Breast epithelium (tissue), 4 donors: Measurements from ENCODE around the gene DRD3. TPM values are rescaled to one million over a fixed set of nuclear protein-coding genes. Genes with fewer than 3 reads are reported as not detected.

Experiments
- DNase-seq, 2 donors: peaks; one replicate each; pipeline ENCODE4 v3.0.0-alpha.2; 2019; ENCODE audit warnings: low spot score in 2 of 2
- H3K27ac ChIP-seq, 2 donors: fragments of 200-600 bp; sonication (generic) in 1 of 2; one replicate each; pipeline ENCODE4 v1.5.1; 2016 to 2019; ENCODE audit warnings: mild to moderate bottlenecking in 1 of 2
- H3K27me3 ChIP-seq, 2 donors: fragments of 200-600 bp; sonication (generic) in 1 of 2; one replicate each; pipeline versions ENCODE4 v1.5.1 to v1.6.0; 2017 to 2019; ENCODE audit warnings: control low read depth in 1 of 2, mild to moderate bottlenecking in 1 of 2
- H3K36me3 ChIP-seq: fragments of 200-600 bp; one replicate; pipeline ENCODE4 v1.5.1; 2019
- H3K4me1 ChIP-seq, 2 donors: fragments of 200-600 bp; sonication (generic); one replicate each; pipeline ENCODE4 v1.5.1; 2016 to 2019; ENCODE audit warnings: control low read depth in 1 of 2
- H3K4me3 ChIP-seq, 3 donors: fragments of 200-600 bp; sonication (generic); 1 replicate in 2 of 3; 2 replicates in 1 of 3; pipeline ENCODE4 v1.5.1; 2016 to 2019; ENCODE audit warnings: mild to moderate bottlenecking in 3 of 3, moderate library complexity in 2 of 3
- H3K9me3 ChIP-seq, 2 donors: fragments of 200-600 bp; sonication (generic) in 1 of 2; one replicate each; pipeline ENCODE4 v1.5.1; 2016 to 2019; ENCODE audit warnings: control low read depth in 1 of 2
- POLR2A ChIP-seq: fragments of 450-650 bp; IDR thresholded peaks from one replicate; pipeline ENCODE4 v1.6.1; 2016; ENCODE audit warnings: antibody characterized with exemption, mild to moderate bottlenecking, moderate library complexity
- POLR2AphosphoS5 ChIP-seq, 3 donors: sonication (generic); formaldehyde crosslinking; IDR thresholded peaks; one replicate each; pipeline ENCODE4 v1.6.1; 2017; ENCODE audit warnings: antibody characterized with exemption in 3 of 3
- intact Hi-C: fragments of 100-400 bp; cut with DNase I; formaldehyde crosslinking; loops from one replicate; pipeline ENCODE4 v1.15.1; 2023; ENCODE audit warnings: low total_unique reads
- total RNA-seq, 3 donors: library from RNA; depleted of rRNA; stranded (reverse); fragments of >200 nt; gene quantifications; one replicate each; pipeline ENCODE4 v1.1.0, GENCODE V29; 2016
- TF ChIP-seq, protein P1 (sequence below), 3 donors: fragments of 450-650 bp; IDR thresholded peaks; one replicate each; pipeline ENCODE4 v1.5.1; 2016 to 2017; ENCODE audit warnings: antibody characterized with exemption in 3 of 3, mild to moderate bottlenecking in 3 of 3, moderate library complexity in 3 of 3

The DRD3 gene
- total RNA-seq, 3 donors from 2014 or later: not detected

DNA sequence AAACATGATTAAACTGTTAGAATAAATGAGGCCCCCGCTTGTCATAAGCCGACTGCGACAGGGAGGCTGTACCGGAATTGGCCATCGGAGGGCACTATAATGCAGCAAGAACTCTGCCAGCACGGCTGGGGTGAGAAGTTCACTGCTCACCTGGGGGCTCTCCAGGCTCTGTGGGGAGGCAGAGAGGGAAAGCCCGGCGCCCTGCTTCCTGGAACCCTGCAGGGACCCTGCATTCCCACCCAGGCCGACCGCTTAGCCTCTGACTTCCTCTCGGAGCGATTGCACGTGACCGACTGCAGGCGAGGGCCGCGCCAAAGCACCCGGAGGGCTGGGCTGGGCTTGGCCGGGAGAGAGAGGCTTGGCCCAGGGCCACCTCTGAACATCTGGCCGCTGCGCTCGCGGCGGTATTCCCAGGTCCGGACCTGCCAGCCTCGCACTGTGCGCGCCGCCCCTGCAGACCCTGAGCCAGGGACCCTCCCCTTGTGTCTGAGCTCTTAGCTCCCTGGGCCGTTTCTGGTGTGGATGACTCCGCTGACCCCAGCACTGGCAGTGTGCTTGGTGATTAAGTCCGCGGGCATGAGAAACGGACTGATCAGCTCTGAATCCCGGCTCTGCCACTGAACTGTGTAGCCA lies 26.2 kb downstream of the DRD3 start:
- peak overlapping the region; percentile 41 to 66 (median 55) for H3K4me3 ChIP-seq
- H3K9me3 ChIP-seq: no peaks in the 10 kb centered on the region
- intact Hi-C loops: no loop called here
- no peaks in the 10 kb centered on the region for H3K4me1 ChIP-seq
- H3K27me3 ChIP-seq: no peaks in the 10 kb centered on the region
- no peaks in the 10 kb centered on the region for H3K36me3 ChIP-seq
- DNase-seq: peak; percentile 53 to 75
- peak overlapping the region; percentile 18 to 45 for H3K27ac ChIP-seq
- TF ChIP-seq POLR2AphosphoS5 (IDR thresholded peaks at IDR 0.05) (peak; percentile 21 to 70 (median 42)), POLR2A (no peak)
- TF ChIP-seq, protein P1, sequence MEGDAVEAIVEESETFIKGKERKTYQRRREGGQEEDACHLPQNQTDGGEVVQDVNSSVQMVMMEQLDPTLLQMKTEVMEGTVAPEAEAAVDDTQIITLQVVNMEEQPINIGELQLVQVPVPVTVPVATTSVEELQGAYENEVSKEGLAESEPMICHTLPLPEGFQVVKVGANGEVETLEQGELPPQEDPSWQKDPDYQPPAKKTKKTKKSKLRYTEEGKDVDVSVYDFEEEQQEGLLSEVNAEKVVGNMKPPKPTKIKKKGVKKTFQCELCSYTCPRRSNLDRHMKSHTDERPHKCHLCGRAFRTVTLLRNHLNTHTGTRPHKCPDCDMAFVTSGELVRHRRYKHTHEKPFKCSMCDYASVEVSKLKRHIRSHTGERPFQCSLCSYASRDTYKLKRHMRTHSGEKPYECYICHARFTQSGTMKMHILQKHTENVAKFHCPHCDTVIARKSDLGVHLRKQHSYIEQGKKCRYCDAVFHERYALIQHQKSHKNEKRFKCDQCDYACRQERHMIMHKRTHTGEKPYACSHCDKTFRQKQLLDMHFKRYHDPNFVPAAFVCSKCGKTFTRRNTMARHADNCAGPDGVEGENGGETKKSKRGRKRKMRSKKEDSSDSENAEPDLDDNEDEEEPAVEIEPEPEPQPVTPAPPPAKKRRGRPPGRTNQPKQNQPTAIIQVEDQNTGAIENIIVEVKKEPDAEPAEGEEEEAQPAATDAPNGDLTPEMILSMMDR (IDR thresholded peaks at IDR 0.05): peak; percentile 69 to 93 (median 86)

DNA sequence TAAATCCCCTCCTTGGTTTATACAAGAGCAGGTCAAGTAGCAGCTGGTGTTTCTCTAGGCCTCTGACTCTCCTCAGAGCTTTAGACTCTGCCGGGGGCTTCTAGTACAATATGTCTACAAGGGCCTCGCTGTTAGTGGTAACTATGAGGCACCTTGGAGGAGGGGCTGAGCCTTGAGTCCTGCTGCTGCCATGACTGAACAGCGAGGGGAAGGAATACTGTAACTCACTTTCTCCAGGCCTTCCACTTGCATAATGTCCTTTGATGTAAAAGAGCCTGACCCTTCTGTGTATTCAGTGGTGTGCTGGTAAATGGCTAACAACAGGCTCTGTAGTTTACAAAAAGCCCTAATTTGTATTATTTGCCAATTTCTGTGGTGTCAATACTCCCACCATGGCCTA lies 27.8 kb downstream of the DRD3 start:
- no peak overlapping the region for H3K27ac ChIP-seq
- no peak for TF ChIP-seq POLR2A
- TF ChIP-seq, protein P1 (IDR thresholded peaks at IDR 0.05): no peak
- TF ChIP-seq POLR2AphosphoS5 (IDR thresholded peaks at IDR 0.05): no peak
- H3K9me3 ChIP-seq: no peaks in the 10 kb centered on the region
- H3K4me3 ChIP-seq: no peak overlapping the region
- intact Hi-C loops: no loop called here
- no peaks in the 10 kb centered on the region for H3K36me3 ChIP-seq
- no peaks in the 10 kb centered on the region for H3K27me3 ChIP-seq
- no peaks in the 10 kb centered on the region for H3K4me1 ChIP-seq
- DNase-seq: no peak

- no peaks in the 10 kb centered on the region for H3K27me3 ChIP-seq
- no peaks in the 10 kb centered on the region for H3K9me3 ChIP-seq
- no peak for DNase-seq
- TF ChIP-seq POLR2A (no peak), POLR2AphosphoS5 (IDR thresholded peaks at IDR 0.05) (no peak)
- TF ChIP-seq, protein P1 (IDR thresholded peaks at IDR 0.05): no peak
- no peak overlapping the region for H3K27ac ChIP-seq
- intact Hi-C loops: no loop called here
- H3K4me3 ChIP-seq: no peak overlapping the region
- H3K4me1 ChIP-seq: peaks cover 0 to 6% of the 10 kb centered on the region in 2 donors
- H3K36me3 ChIP-seq: no peaks in the 10 kb centered on the region
These were observed 31.6 kb downstream of the DRD3 start for GRCh38 chr3:114147251-114147650.

DNA sequence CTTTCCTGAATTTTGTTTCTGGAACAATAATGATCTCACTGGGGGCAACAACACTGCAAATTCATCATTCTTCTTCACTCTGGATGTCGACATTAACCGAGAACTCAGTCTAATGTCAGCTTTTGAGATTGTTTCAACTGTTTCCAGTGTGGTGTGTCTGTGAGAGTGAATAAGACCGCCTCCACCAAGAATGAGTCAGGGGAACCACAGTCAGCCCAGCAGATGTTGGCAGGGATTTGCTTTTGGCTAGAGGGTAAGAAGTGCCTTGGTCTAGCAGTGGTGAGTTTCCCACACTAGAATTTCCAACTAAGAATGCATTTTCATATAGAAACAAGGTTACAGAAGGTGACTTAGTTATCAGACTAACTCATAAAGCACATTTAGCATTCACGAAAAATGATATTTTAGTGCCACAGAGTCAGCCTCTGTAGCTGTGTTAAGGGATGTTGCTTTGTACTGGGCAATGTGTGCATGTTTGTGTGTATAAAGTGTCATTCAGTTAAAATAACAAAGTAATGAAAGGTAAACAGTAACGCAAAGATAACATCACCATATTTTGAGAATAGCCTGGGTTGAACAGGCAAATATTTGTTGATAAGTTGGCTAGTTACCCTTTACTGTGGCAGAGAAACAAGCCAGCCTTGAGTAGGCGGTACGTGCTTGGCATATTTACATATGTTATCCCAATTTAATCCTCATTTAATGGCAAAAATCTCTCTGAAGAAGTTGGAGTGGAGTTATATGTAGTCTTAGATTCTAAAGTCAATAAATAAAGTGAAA lies 33.8 kb downstream of the DRD3 start:
- DNase-seq: no peak
- intact Hi-C loops: no loop called here
- H3K36me3 ChIP-seq: no peaks in the 10 kb centered on the region
- no peaks in the 10 kb centered on the region for H3K27me3 ChIP-seq
- no peak overlapping the region for H3K4me3 ChIP-seq
- TF ChIP-seq POLR2AphosphoS5 (IDR thresholded peaks at IDR 0.05): no peak
- no peak overlapping the region for H3K27ac ChIP-seq
- peaks cover 0 to 6% of the 10 kb centered on the region in 2 donors for H3K4me1 ChIP-seq
- no peaks in the 10 kb centered on the region for H3K9me3 ChIP-seq

DNA sequence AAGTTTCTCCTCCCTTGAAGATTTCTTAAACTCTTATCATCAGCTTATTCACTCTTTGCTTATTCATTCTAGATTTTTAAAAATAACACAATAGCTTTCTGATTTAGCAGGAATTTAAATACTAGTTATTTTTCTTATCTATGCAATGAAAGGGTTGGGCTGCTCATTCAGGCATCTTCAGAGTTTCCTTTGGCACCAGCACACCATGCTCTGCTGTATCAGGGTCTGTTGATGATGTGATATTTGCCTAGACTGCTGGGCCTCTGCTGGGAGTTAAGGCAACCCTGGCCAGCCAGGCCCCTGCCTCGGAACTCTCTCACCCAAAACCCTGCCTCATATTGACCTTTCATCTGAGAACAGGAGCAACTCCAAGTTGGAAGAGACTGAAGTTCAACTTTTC lies 35.0 kb downstream of the DRD3 start:
- peaks cover 0 to 6% of the 10 kb centered on the region in 2 donors for H3K4me1 ChIP-seq
- no peaks in the 10 kb centered on the region for H3K27me3 ChIP-seq
- intact Hi-C loops: no loop called here

More for the DNA sequence above, 35.0 kb downstream of the DRD3 start:
- H3K36me3 ChIP-seq: no peaks in the 10 kb centered on the region
- no peaks in the 10 kb centered on the region for H3K9me3 ChIP-seq
- TF ChIP-seq, protein P1 (IDR thresholded peaks at IDR 0.05): no peak
- TF ChIP-seq POLR2AphosphoS5 (IDR thresholded peaks at IDR 0.05): no peak
- TF ChIP-seq POLR2A: no peak
- no peak overlapping the region for H3K27ac ChIP-seq
- no peak for DNase-seq
- H3K4me3 ChIP-seq: no peak overlapping the region
